Sigmoid colon (tissue), 4 donors: Measurements from ENCODE around the gene GNG3.

Experiments
- EP300 ChIP-seq, 4 donors: sonication (generic); formaldehyde crosslinking; IDR thresholded peaks; one replicate each; pipeline ENCODE4 v1.6.1; 2017; ENCODE audit warnings: antibody characterized with exemption in 4 of 4
- POLR2A ChIP-seq, 2 donors: fragments of 450-650 bp; IDR thresholded peaks; one replicate each; pipeline ENCODE4 v1.6.1; 2016; ENCODE audit warnings: antibody characterized with exemption in 2 of 2, mild to moderate bottlenecking in 2 of 2, moderate library complexity in 2 of 2
- TF ChIP-seq, protein P1 (sequence below), 4 experiments: fragments of 450-650 bp in 3 of 4; fragments of 200-600 bp in 1 of 4; IDR thresholded peaks; one replicate each; pipeline ENCODE4 v1.5.1; 2016 to 2019; ENCODE audit warnings: antibody characterized with exemption in 4 of 4, mild to moderate bottlenecking in 3 of 4, moderate library complexity in 2 of 4

DNA sequence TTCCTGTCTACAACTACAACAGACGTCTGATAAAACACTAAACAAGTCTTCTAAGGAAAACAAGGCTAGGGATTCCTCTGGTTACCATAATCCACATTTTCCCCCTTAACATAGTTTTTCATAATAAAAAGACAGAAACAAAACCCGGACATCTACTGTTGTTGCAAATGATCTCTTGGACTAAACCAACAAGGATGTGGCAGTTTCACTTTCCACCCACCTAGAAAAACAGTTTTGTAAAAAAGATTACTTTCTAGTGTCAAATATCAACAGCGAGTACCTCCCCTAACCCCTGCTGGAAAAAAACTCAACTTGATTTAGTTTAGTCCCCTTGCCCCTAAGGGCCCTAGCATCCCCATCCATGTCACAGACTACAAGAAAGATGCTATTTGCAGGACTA, 5.4 kb downstream of the GNG3 start:
- TF ChIP-seq, protein P1, sequence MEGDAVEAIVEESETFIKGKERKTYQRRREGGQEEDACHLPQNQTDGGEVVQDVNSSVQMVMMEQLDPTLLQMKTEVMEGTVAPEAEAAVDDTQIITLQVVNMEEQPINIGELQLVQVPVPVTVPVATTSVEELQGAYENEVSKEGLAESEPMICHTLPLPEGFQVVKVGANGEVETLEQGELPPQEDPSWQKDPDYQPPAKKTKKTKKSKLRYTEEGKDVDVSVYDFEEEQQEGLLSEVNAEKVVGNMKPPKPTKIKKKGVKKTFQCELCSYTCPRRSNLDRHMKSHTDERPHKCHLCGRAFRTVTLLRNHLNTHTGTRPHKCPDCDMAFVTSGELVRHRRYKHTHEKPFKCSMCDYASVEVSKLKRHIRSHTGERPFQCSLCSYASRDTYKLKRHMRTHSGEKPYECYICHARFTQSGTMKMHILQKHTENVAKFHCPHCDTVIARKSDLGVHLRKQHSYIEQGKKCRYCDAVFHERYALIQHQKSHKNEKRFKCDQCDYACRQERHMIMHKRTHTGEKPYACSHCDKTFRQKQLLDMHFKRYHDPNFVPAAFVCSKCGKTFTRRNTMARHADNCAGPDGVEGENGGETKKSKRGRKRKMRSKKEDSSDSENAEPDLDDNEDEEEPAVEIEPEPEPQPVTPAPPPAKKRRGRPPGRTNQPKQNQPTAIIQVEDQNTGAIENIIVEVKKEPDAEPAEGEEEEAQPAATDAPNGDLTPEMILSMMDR (IDR thresholded peaks at IDR 0.05): no peak
- TF ChIP-seq POLR2A (IDR thresholded peaks at IDR 0.05) (no peak), EP300 (IDR thresholded peaks at IDR 0.05) (no peak)
